ENCODE measurements around the gene TFPT. TPM values are rescaled to one million over a fixed set of nuclear protein-coding genes. Genes with fewer than 3 reads are reported as not detected.
A peak's percentile ranks its signal among the peaks of the same experiment; 100 is the strongest.

TFPT gene
- total and polyA plus RNA-seq, 10 of the 15 experiments (the other 5 are each of a cell fraction or from before 2014, with no cell fraction given), result 1.7 to 40.2 (median 25.6) TPM

DNA sequence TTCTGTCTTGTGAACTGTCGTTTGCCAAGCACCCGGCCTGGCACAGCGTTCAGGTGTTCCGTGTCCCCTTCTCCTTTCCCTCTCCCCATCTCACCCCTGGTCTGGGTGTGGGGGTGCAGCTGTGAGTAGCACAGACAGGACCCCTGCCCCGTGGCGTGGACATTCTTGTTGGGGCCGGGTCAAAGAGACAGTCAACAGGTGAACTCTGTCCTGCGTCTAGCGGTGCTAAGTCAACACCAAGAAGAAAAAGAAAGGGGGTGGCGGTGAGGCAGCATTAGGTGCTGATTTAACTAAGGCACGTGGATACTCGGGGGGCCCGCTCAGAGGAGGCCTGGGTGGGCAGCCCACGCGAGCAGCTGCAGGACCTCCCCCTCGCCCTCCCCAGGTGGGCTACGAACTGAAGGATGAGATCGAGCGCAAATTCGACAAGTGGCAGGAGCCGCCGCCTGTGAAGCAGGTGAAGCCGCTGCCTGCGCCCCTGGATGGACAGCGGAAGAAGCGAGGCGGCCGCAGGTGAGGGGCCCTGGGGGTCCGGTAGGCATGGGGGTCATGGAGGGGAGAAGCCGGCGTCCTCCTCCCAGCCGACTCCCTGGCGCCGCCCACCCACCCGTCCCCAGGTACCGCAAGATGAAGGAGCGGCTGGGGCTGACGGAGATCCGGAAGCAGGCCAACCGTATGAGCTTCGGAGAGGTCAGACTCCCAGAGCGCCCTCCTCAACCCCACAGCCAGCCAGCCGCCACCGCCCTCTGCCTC lies 12.4 kb upstream of the TFPT start:
- H3K27me3 ChIP-seq (replicated peaks in 1 of 2; ENCODE audit: control insufficient read depth in 2 of 2, insufficient read depth in 2 of 2, low read length in 1 of 2), result no peaks in the 10 kb centered on the region
- RAD21 ChIA-PET (ENCODE audit: unreplicated experiment), result no interaction called here
- no peaks in the 10 kb centered on the region for H3K9me3 ChIP-seq (replicated peaks; ENCODE audit: control insufficient read depth, insufficient read depth, low read length)
- CTCF ChIA-PET, result no interaction called here
- H4K20me1 ChIP-seq (ENCODE audit: control insufficient read depth, insufficient read depth), result no peaks in the 10 kb centered on the region
- no peaks in the 10 kb centered on the region for H3K79me2 ChIP-seq (ENCODE audit: control insufficient read depth, insufficient read depth, low read length)
- TF ChIP-seq RAD51 (IDR thresholded peaks at IDR 0.05) (no peak), BHLHE40 (IDR thresholded peaks at IDR 0.05; ENCODE audit: borderline replicate concordance in 1 of 2, low read depth in 2 of 2, low read length in 1 of 2) (no peak), ZNF384 (IDR thresholded peaks at IDR 0.05; ENCODE audit: borderline replicate concordance, low read depth, low read length) (no peak), MXI1 (IDR thresholded peaks at IDR 0.05; ENCODE audit: low read depth, low read length) (no peak), HDAC6 (IDR thresholded peaks at IDR 0.05; ENCODE audit: unreplicated experiment) (no peak), NFYA (IDR thresholded peaks at IDR 0.05; ENCODE audit: borderline replicate concordance, low read depth, low read length) (no peak), USF2 (IDR thresholded peaks at IDR 0.05; ENCODE audit: borderline replicate concordance, low read depth, low read length) (no peak), POLR2AphosphoS5 (IDR thresholded peaks at IDR 0.05; ENCODE audit: low read length) (no peak), BRCA1 (IDR thresholded peaks at IDR 0.05; ENCODE audit: low read depth, low read length) (no peak), STAT3 (IDR thresholded peaks at IDR 0.05; ENCODE audit: low read depth, low read length) (no peak)
- TF ChIP-seq, protein P1, sequence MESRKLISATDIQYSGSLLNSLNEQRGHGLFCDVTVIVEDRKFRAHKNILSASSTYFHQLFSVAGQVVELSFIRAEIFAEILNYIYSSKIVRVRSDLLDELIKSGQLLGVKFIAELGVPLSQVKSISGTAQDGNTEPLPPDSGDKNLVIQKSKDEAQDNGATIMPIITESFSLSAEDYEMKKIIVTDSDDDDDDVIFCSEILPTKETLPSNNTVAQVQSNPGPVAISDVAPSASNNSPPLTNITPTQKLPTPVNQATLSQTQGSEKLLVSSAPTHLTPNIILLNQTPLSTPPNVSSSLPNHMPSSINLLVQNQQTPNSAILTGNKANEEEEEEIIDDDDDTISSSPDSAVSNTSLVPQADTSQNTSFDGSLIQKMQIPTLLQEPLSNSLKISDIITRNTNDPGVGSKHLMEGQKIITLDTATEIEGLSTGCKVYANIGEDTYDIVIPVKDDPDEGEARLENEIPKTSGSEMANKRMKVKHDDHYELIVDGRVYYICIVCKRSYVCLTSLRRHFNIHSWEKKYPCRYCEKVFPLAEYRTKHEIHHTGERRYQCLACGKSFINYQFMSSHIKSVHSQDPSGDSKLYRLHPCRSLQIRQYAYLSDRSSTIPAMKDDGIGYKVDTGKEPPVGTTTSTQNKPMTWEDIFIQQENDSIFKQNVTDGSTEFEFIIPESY (IDR thresholded peaks at IDR 0.05), result no peak
- BruUV-seq (replicated peaks), result TSS peak; percentile 31
- H2AFZ ChIP-seq (ENCODE audit: control insufficient read depth, low read depth, low read length), result no peak overlapping the region
- SMC1A ChIA-PET (ENCODE audit: uncharacterized antibody, unreplicated experiment), result no interaction called here
- no peaks in the 10 kb centered on the region for H3K4me1 ChIP-seq (ENCODE audit: control insufficient read depth, insufficient read depth, low read length)
- no peak for ATAC-seq
- no peak overlapping the region for H3K27ac ChIP-seq (ENCODE audit: control insufficient read depth, insufficient read depth)
- intact Hi-C loops (cut with micrococcal nuclease; ENCODE audit: unreplicated experiment) (no loop called here), in situ Hi-C loops (cut with MboI) (loop anchor here (25.0 kb wide), 1 partner anchor 1534 kb away; the partner anchor contains the start of gene U2AF2)
- no peak overlapping the region for H3K4me2 ChIP-seq (ENCODE audit: control insufficient read depth, insufficient read depth)
- 96% methylated on average over 27 of the region's 44 CpGs for WGBS (ENCODE audit: insufficient coverage, insufficient replicate concordance, low lambda C conversion rate, missing lambda C conversion rate)
- no peak overlapping the region for H3K9ac ChIP-seq (ENCODE audit: control insufficient read depth, insufficient read depth, low read length)
- DNase-seq (ENCODE audit: low read depth, low spot score), result no peak
- FAIRE-seq, result no peak
- no peak overlapping the region for H3K4me3 ChIP-seq
- H3K36me3 ChIP-seq (ENCODE audit: control insufficient read depth in 2 of 2, insufficient read depth in 2 of 2, low read length in 1 of 2), result peaks cover 0 to 27% of the 10 kb centered on the region in 2 experiments; a peak in 3 of 4 replicates
- POLR2A ChIA-PET, result no interaction called here

Measured in GM12878 (cell line).